ENCODE results near the gene PIP4K2B. TPM values are rescaled to one million over a fixed set of nuclear protein-coding genes. Genes with fewer than 3 reads are reported as not detected.
A peak's percentile ranks its signal among the peaks of the same experiment; 100 is the strongest.
"Not testable (repeated sequence)": the region's sequence is repeated elsewhere in the genome, so short reads cannot be mapped to it uniquely, and the experiment has no call there.

PIP4K2B gene
- total RNA-seq, 2 experiments from 2014 or later: 39.6 to 41.1 TPM

- no peak for DNase-seq
- Mint-ChIP-seq H3K27ac (peak overlapping the region; percentile 50), H3K9me3 (peaks cover 5% of the 10 kb centered on the region), H3K4me1 (peaks cover 71% of the 10 kb centered on the region), H3K27me3 (peaks cover 4% of the 10 kb centered on the region), H3K4me3 (peak overlapping the region; percentile 93), H3K36me3 (peaks cover 30% of the 10 kb centered on the region)
Observed at GRCh38 chr17:38731526-38732294, 67.6 kb downstream of the PIP4K2B start.

GRCh38 chr17:38730526-38731379 lies 68.6 kb downstream of the PIP4K2B start:
- H3K9me3 Mint-ChIP-seq: peaks cover 5% of the 10 kb centered on the region
- peaks cover 4% of the 10 kb centered on the region for H3K27me3 Mint-ChIP-seq
- peaks cover 32% of the 10 kb centered on the region for H3K36me3 Mint-ChIP-seq
- H3K4me3 Mint-ChIP-seq: peak overlapping the region; percentile 93
- H3K27ac Mint-ChIP-seq: peak overlapping the region; percentile 93
- no peak for DNase-seq
- H3K4me1 Mint-ChIP-seq: peaks cover 76% of the 10 kb centered on the region

- Mint-ChIP-seq H3K4me3 (peak within 1 kb of the TSS; percentile 93), H3K36me3 (peaks cover 35% of the 10 kb centered on the region), H3K9me3 (peaks cover 5% of the 10 kb centered on the region), H3K4me1 (peaks cover 76% of the 10 kb centered on the region), H3K27me3 (peaks cover 4% of the 10 kb centered on the region), H3K27ac (peak within 1 kb of the TSS; percentile 98)
- peak; percentile 95 for DNase-seq
Observed at GRCh38 chr17:38729886-38730525, 69.3 kb downstream of the PIP4K2B start, which contains the start of gene CISD3. Gene CISD3, plus strand, starts transcription at chr17:38730341. Its CDS starts 18 bp downstream, at chr17:38730359.

- DNase-seq: no peak
- Mint-ChIP-seq H3K9me3 (peaks cover 5% of the 10 kb centered on the region), H3K27me3 (peaks cover 4% of the 10 kb centered on the region), H3K36me3 (peaks cover 35% of the 10 kb centered on the region), H3K4me1 (peaks cover 73% of the 10 kb centered on the region), H3K27ac (peak overlapping the region; percentile 98), H3K4me3 (peak overlapping the region; percentile 59)
Observed at GRCh38 chr17:38729368-38729885, 69.9 kb downstream of the PIP4K2B start.

GRCh38 chr17:38728290-38728831 lies 71.0 kb downstream of the PIP4K2B start:
- H3K27ac Mint-ChIP-seq: peak overlapping the region; percentile 98
- peaks cover 38% of the 10 kb centered on the region for H3K36me3 Mint-ChIP-seq
- H3K4me1 Mint-ChIP-seq: peaks cover 63% of the 10 kb centered on the region
- H3K9me3 Mint-ChIP-seq: peaks cover 5% of the 10 kb centered on the region
- H3K27me3 Mint-ChIP-seq: peaks cover 4% of the 10 kb centered on the region
- peak overlapping the region; percentile 71 for H3K4me3 Mint-ChIP-seq
- peak; percentile 59 for DNase-seq

- Mint-ChIP-seq H3K27me3 (peaks cover 4% of the 10 kb centered on the region), H3K4me3 (peak overlapping the region; percentile 71), H3K27ac (peak overlapping the region; percentile 98), H3K36me3 (peaks cover 37% of the 10 kb centered on the region), H3K4me1 (peaks cover 61% of the 10 kb centered on the region), H3K9me3 (peaks cover 5% of the 10 kb centered on the region)
- peak; percentile 84 for DNase-seq
Observed at GRCh38 chr17:38727736-38728135, 71.6 kb downstream of the PIP4K2B start.

- not testable (repeated sequence) for H3K27me3 Mint-ChIP-seq, DNase-seq, H3K4me3 Mint-ChIP-seq, H3K9me3 Mint-ChIP-seq
- H3K4me1 Mint-ChIP-seq: peaks cover 49% of the 10 kb centered on the region
- H3K36me3 Mint-ChIP-seq: peaks cover 33% of the 10 kb centered on the region
- peak overlapping the region; percentile 72 for H3K27ac Mint-ChIP-seq
Observed at GRCh38 chr17:38726145-38726544, 73.2 kb downstream of the PIP4K2B start.

GRCh38 chr17:38725066-38725465 lies 74.3 kb downstream of the PIP4K2B start:
- H3K36me3 Mint-ChIP-seq: peaks cover 33% of the 10 kb centered on the region
- H3K4me3 Mint-ChIP-seq: no peak overlapping the region
- H3K4me1 Mint-ChIP-seq: peaks cover 45% of the 10 kb centered on the region
- DNase-seq: no peak
- H3K9me3 Mint-ChIP-seq: peaks cover 5% of the 10 kb centered on the region
- peak overlapping the region; percentile 34 for H3K27ac Mint-ChIP-seq
- no peaks in the 10 kb centered on the region for H3K27me3 Mint-ChIP-seq

- Mint-ChIP-seq H3K27ac (peak overlapping the region; percentile 9), H3K27me3 (no peaks in the 10 kb centered on the region), H3K4me1 (peaks cover 47% of the 10 kb centered on the region), H3K9me3 (peaks cover 5% of the 10 kb centered on the region), H3K36me3 (peaks cover 32% of the 10 kb centered on the region), H3K4me3 (no peak overlapping the region)
- no peak for DNase-seq
Observed at GRCh38 chr17:38724337-38724988, 74.9 kb downstream of the PIP4K2B start.

GRCh38 chr17:38721802-38722201 lies 77.6 kb downstream of the PIP4K2B start:
- no peak overlapping the region for H3K27ac Mint-ChIP-seq
- no peaks in the 10 kb centered on the region for H3K9me3 Mint-ChIP-seq
- peaks cover 28% of the 10 kb centered on the region for H3K36me3 Mint-ChIP-seq
- H3K27me3 Mint-ChIP-seq: no peaks in the 10 kb centered on the region
- H3K4me1 Mint-ChIP-seq: peaks cover 20% of the 10 kb centered on the region
- DNase-seq: no peak
- no peak overlapping the region for H3K4me3 Mint-ChIP-seq

- no peaks in the 10 kb centered on the region for H3K27me3 Mint-ChIP-seq
Observed at GRCh38 chr17:38720941-38721340, 78.4 kb downstream of the PIP4K2B start.

GRCh38 chr17:38719943-38720641 lies 79.3 kb downstream of the PIP4K2B start:
- H3K36me3 Mint-ChIP-seq: peaks cover 29% of the 10 kb centered on the region
- H3K4me1 Mint-ChIP-seq: peaks cover 20% of the 10 kb centered on the region
- no peaks in the 10 kb centered on the region for H3K9me3 Mint-ChIP-seq
- no peaks in the 10 kb centered on the region for H3K27me3 Mint-ChIP-seq
- no peak overlapping the region for H3K27ac Mint-ChIP-seq
- no peak overlapping the region for H3K4me3 Mint-ChIP-seq
- no peak for DNase-seq

More at GRCh38 chr17:38720941-38721340, 78.4 kb downstream of the PIP4K2B start:
- Mint-ChIP-seq H3K4me1 (peaks cover 15% of the 10 kb centered on the region), H3K9me3 (no peaks in the 10 kb centered on the region), H3K4me3 (no peak overlapping the region), H3K36me3 (peaks cover 28% of the 10 kb centered on the region), H3K27ac (no peak overlapping the region)
- no peak for DNase-seq

GRCh38 chr17:38719289-38719942 lies 79.9 kb downstream of the PIP4K2B start:
- peaks cover 25% of the 10 kb centered on the region for H3K4me1 Mint-ChIP-seq
- H3K36me3 Mint-ChIP-seq: peaks cover 31% of the 10 kb centered on the region
- no peak overlapping the region for H3K4me3 Mint-ChIP-seq
- H3K27ac Mint-ChIP-seq: no peak overlapping the region
- no peaks in the 10 kb centered on the region for H3K9me3 Mint-ChIP-seq
- H3K27me3 Mint-ChIP-seq: no peaks in the 10 kb centered on the region
- DNase-seq: no peak
